SK-N-SH treated with all-trans-retinoic acid at 6 μM for 48 hours (cell line): ENCODE measurements around the gene MVD.

ENCODE experiments used
- ATAC-seq: fragments of 200-7000 bp; cut with Tn5 transposase; 3 replicates; pipeline ENCODE4 v1.9.1; 2020; ENCODE audit warnings: mild to moderate bottlenecking, moderate library complexity
- ARNTL ChIP-seq: fragments of 450-650 bp; formaldehyde crosslinking; IDR thresholded peaks from 2 replicates; pipeline ENCODE4 v1.5.0; 2020; ENCODE audit warnings: low read depth, mild to moderate bottlenecking, moderate library complexity, borderline replicate concordance
- BACH2 ChIP-seq: fragments of 250-450 bp; sonication (Bioruptor Pico); IDR thresholded peaks from 2 replicates; pipeline ENCODE4 v1.9.0; 2021; ENCODE audit warnings: mild to moderate bottlenecking, borderline replicate concordance
- CREB5 ChIP-seq: fragments of 250-450 bp; sonication (Bioruptor Pico); IDR thresholded peaks from 2 replicates; pipeline ENCODE4 v1.5.1; 2020; ENCODE audit warnings: low read depth, mild to moderate bottlenecking, moderate library complexity
- CSDC2 ChIP-seq: fragments of 250-450 bp; sonication (Bioruptor Pico); IDR thresholded peaks from 2 replicates; pipeline ENCODE4 v1.5.0; 2020; ENCODE audit warnings: mild to moderate bottlenecking, moderate library complexity
- CSRNP3 ChIP-seq: fragments of 250-450 bp; sonication (Bioruptor Pico); IDR thresholded peaks from 2 replicates; pipeline ENCODE4 v1.5.1; 2021; ENCODE audit warnings: mild to moderate bottlenecking, moderate library complexity
- ESRRG ChIP-seq: fragments of 250-450 bp; sonication (Bioruptor Pico); IDR thresholded peaks from 2 replicates; pipeline ENCODE4 v1.6.1; 2021; ENCODE audit warnings: mild to moderate bottlenecking
- GLIS3 ChIP-seq: fragments of 250-450 bp; sonication (Bioruptor Pico); IDR thresholded peaks from 2 replicates; pipeline ENCODE4 v1.5.0; 2020; ENCODE audit warnings: mild to moderate bottlenecking, moderate library complexity
- ISL1 ChIP-seq: fragments of 250-450 bp; sonication (Bioruptor Pico); IDR thresholded peaks from 2 replicates; pipeline ENCODE4 v2.1.2; 2022; ENCODE audit warnings: mild to moderate bottlenecking, moderate library complexity
- OSR1 ChIP-seq: fragments of 250-450 bp; sonication (Bioruptor Pico); IDR thresholded peaks from 2 replicates; pipeline ENCODE4 v1.8.0; 2022; ENCODE audit warnings: moderate library complexity, mild to moderate bottlenecking, inconsistent platforms
- POU6F1 ChIP-seq: fragments of 250-450 bp; sonication (Bioruptor Pico); IDR thresholded peaks from 2 replicates; pipeline ENCODE4 v1.8.0; 2021; ENCODE audit warnings: low read depth, mild to moderate bottlenecking, moderate library complexity, borderline replicate concordance
- PPARA ChIP-seq: fragments of 250-450 bp; sonication (Bioruptor Pico); IDR thresholded peaks from 2 replicates; pipeline ENCODE4 v1.5.0; 2020; ENCODE audit warnings: mild to moderate bottlenecking, borderline replicate concordance
- RARB ChIP-seq: fragments of 250-450 bp; sonication (Bioruptor Pico); IDR thresholded peaks from 2 replicates; pipeline ENCODE4 v1.8.0; 2021; ENCODE audit warnings: mild to moderate bottlenecking, moderate library complexity
- SNAI2 ChIP-seq: fragments of 250-450 bp; sonication (Bioruptor Pico); IDR thresholded peaks from 2 replicates; pipeline ENCODE4 v1.5.0; 2020; ENCODE audit warnings: mild to moderate bottlenecking, moderate library complexity
- TCF4 ChIP-seq: fragments of 250-450 bp; sonication (Bioruptor Pico); IDR thresholded peaks from 2 replicates; pipeline ENCODE4 v1.8.0; 2021; ENCODE audit warnings: mild to moderate bottlenecking, moderate library complexity, borderline replicate concordance
- TOX ChIP-seq: fragments of 250-450 bp; sonication (Bioruptor Pico); IDR thresholded peaks from 2 replicates; pipeline ENCODE4 v1.8.0; 2021; ENCODE audit warnings: mild to moderate bottlenecking, moderate library complexity, borderline replicate concordance
- ZFP3 ChIP-seq: fragments of 250-450 bp; sonication (Bioruptor Pico); IDR thresholded peaks from 2 replicates; pipeline ENCODE4 v1.5.0; 2020; ENCODE audit warnings: mild to moderate bottlenecking, moderate library complexity
- ZFP30 ChIP-seq: fragments of 450-650 bp; formaldehyde crosslinking; IDR thresholded peaks from 2 replicates; pipeline ENCODE4 v1.5.0; 2022; ENCODE audit warnings: mild to moderate bottlenecking, moderate library complexity
- ZNF565 ChIP-seq: fragments of 450-650 bp; formaldehyde crosslinking; conservative IDR thresholded peaks from 2 replicates; pipeline ENCODE4 v1.5.0; 2020; ENCODE audit warnings: low read depth, mild to moderate bottlenecking, moderate library complexity
- ZNF8 ChIP-seq: fragments of 450-650 bp; formaldehyde crosslinking; IDR thresholded peaks from 2 replicates; pipeline ENCODE4 v1.5.0; 2020; ENCODE audit warnings: mild to moderate bottlenecking, moderate library complexity
- TF ChIP-seq, protein P1 (sequence below): fragments of 250-450 bp; sonication (Bioruptor Pico); IDR thresholded peaks from 2 replicates; pipeline ENCODE4 v1.8.0; 2020; ENCODE audit warnings: mild to moderate bottlenecking, moderate library complexity, borderline replicate concordance

The MVD gene

DNA sequence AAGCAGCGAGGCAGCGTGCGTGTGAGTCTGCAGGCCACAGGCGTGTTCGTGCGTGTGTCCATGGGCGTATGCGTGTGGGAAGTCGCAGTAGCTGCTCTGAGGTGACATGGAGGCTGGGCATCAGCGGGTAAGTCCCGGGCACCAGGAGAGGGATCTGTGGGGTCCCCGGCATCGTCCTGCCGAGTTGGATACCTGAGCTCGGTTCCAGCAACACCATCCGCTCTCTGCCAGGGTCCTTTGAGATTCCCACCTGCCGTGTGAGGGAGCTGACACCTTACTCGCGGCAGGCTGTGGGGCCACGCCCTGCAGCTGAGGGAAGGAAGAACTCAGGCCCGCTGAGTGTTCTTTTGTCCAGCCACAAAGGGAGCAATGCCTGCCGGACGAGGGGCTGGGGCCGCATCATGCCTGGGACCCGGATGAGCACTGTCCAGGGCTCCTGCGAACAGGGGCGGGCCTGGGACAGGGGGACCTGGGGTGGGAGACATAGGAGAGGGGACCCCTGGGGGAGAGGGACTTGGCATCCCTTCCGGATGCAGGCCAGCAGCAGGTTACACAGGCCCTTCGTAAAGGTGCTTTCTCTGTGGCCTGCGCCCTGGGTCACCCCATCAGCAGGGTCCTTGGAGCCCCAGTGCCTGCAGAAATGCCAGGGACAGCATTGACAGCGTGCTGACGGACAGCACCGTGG is 28.4 kb upstream of the MVD start (continued):
- TF ChIP-seq, protein P1, sequence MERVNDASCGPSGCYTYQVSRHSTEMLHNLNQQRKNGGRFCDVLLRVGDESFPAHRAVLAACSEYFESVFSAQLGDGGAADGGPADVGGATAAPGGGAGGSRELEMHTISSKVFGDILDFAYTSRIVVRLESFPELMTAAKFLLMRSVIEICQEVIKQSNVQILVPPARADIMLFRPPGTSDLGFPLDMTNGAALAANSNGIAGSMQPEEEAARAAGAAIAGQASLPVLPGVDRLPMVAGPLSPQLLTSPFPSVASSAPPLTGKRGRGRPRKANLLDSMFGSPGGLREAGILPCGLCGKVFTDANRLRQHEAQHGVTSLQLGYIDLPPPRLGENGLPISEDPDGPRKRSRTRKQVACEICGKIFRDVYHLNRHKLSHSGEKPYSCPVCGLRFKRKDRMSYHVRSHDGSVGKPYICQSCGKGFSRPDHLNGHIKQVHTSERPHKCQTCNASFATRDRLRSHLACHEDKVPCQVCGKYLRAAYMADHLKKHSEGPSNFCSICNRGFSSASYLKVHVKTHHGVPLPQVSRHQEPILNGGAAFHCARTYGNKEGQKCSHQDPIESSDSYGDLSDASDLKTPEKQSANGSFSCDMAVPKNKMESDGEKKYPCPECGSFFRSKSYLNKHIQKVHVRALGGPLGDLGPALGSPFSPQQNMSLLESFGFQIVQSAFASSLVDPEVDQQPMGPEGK (CRISPR knock-in tag): no peak
- no peak for TF ChIP-seq ZFP30 (CRISPR knock-in tag)
- no peak for TF ChIP-seq SNAI2
- no peak for TF ChIP-seq TCF4
- TF ChIP-seq TOX (CRISPR knock-in tag): no peak
- no peak for TF ChIP-seq ARNTL
- TF ChIP-seq CSRNP3: no peak
- TF ChIP-seq ESRRG (CRISPR knock-in tag): no peak
- TF ChIP-seq BACH2 (CRISPR knock-in tag): no peak
- no peak for TF ChIP-seq ISL1
- TF ChIP-seq ZNF8 (CRISPR knock-in tag): no peak
- TF ChIP-seq ZFP3: no peak
- no peak for TF ChIP-seq CSDC2 (CRISPR knock-in tag)

- ATAC-seq: no peak
- TF ChIP-seq OSR1 (CRISPR knock-in tag): no peak
- TF ChIP-seq PPARA (CRISPR knock-in tag): no peak
- no peak for TF ChIP-seq POU6F1 (CRISPR knock-in tag)
- TF ChIP-seq RARB (CRISPR knock-in tag): no peak
- TF ChIP-seq SNAI2: no peak
- TF ChIP-seq GLIS3: no peak
- no peak for TF ChIP-seq CREB5 (CRISPR knock-in tag)
- TF ChIP-seq ZNF565: no peak
- no peak for TF ChIP-seq ISL1
These were observed 27.6 kb upstream of the MVD start for GRCh38 chr16:88690341-88691128.

DNA sequence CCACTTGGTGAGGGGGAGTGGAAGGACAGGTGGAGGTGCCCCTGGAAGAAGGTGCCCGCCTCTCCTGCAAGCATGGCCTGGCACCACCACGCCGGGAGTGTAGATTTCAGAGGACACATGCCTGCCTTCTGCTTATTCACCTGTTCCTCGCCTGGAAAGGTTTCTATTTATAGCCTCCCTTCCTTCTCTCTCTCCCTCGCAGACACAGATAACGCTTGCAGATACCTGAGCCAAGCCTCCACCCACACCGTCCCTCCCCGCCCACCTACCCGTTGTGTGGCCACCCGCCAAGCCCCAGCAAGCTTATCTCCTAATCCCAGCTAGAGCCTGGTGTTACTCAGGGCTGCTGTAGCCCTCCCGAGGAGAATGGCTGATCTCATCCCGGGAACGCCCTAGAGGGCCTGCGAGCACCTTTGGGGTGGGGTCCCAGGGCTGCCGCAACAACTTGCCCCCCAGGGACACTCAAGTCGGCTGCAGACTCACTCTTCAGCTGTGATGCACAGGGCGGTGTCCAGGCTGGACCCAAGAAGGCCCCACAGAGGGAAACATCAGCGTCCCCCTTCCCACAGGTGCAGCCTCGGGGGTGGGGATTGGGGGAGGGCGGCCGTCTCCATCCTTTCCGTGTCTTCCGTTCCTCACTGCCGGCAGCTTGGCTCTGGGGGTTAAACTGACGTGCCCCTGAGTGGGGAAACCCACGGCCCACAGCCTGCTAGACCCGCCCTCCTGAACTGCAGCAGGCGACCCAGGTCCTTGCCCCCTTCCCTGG is 25.3 kb upstream of the MVD start:
- TF ChIP-seq, protein P1 (CRISPR knock-in tag): no peak
- no peak for ATAC-seq
